Lung (tissue), 12 donors: Measurements from ENCODE around the gene NKAIN4. TPM values are rescaled to one million over a fixed set of nuclear protein-coding genes. Genes with fewer than 3 reads are reported as not detected.

Experiments
- ATAC-seq: fragments of 200-7000 bp; cut with Tn5 transposase; one replicate; pipeline ENCODE4 v1.9.1; 2020; ENCODE audit warnings: moderate number of reproducible peaks; ENCODE audit not compliant: insufficient read depth, low FRiP score
- DNase-seq, 3 donors: peaks; one replicate each; pipeline ENCODE4 v3.0.0-alpha.2; 2013 to 2017
- H3K27ac ChIP-seq, 2 donors: one replicate each; pipeline ENCODE4 v1.5.1; 2013; ENCODE audit warnings: mild to moderate bottlenecking in 2 of 2, moderate library complexity in 2 of 2, control low read depth in 1 of 2, inconsistent platforms in 1 of 2, low read depth in 1 of 2, low read length in 1 of 2
- H3K27me3 ChIP-seq, 3 donors: one replicate each; pipeline ENCODE4 v1.5.1; 2013; ENCODE audit warnings: low read length in 2 of 3; ENCODE audit not compliant: control insufficient read depth in 3 of 3, insufficient read depth in 3 of 3
- H3K36me3 ChIP-seq, 4 donors: one replicate each; pipeline ENCODE4 v1.5.1; 2013; ENCODE audit warnings: low read length in 4 of 4, mild to moderate bottlenecking in 1 of 4, moderate library complexity in 1 of 4; ENCODE audit not compliant: control insufficient read depth in 4 of 4, insufficient read depth in 4 of 4
- H3K4me1 ChIP-seq, 5 donors: one replicate each; pipeline ENCODE4 v1.5.1; 2013; ENCODE audit warnings: low read length in 5 of 5, mild to moderate bottlenecking in 2 of 5, moderate library complexity in 1 of 5; ENCODE audit not compliant: control insufficient read depth in 5 of 5, insufficient read depth in 5 of 5
- H3K4me3 ChIP-seq: one replicate; pipeline ENCODE4 v1.5.1; 2013; ENCODE audit warnings: mild to moderate bottlenecking, control low read depth, moderate library complexity
- H3K9ac ChIP-seq, 2 donors: one replicate each; pipeline ENCODE4 v1.5.1; 2013; ENCODE audit warnings: low read length in 2 of 2, control low read depth in 1 of 2; ENCODE audit not compliant: insufficient read depth in 1 of 2
- H3K9me3 ChIP-seq, 4 donors: one replicate each; pipeline ENCODE4 v1.5.1; 2013; ENCODE audit warnings: low read length in 3 of 4, mild to moderate bottlenecking in 1 of 4, moderate library complexity in 1 of 4; ENCODE audit not compliant: control insufficient read depth in 4 of 4, insufficient read depth in 3 of 4
- WGBS, 2 donors: extraction: QIAGEN DNeasy Blood & Tissue Kit; methylation state at CpG; one replicate each; pipeline ENCODE4 v1.1.7; 2013; 5-methylcytosine and 5-hydroxymethylcytosine counted together
- polyA plus RNA-seq, 2 donors: library from polyadenylated mRNA; stranded (reverse); fragments of 200-250 nt; gene quantifications; one replicate each; pipeline ENCODE4 v1.2.1, GENCODE V29; 2013
- total RNA-seq, 2 donors: library from RNA; depleted of rRNA in 1 of 2; stranded (reverse); fragments of >200 nt in 1 of 2; gene quantifications; one replicate each; pipeline ENCODE4 v1.2.1, GENCODE V29; 2014 to 2021
- TF ChIP-seq, protein P1 (sequence below): IDR thresholded peaks from 2 replicates; pipeline ENCODE4 v1.5.1; 2012; ENCODE audit warnings: mild to moderate bottlenecking; ENCODE audit errors: control extremely low read depth, extremely low read depth
- donor health status: control.
- donor health status: control.
- donor health status: Bipolar disorder and iron deficiency.
- donor health status: healthy.
- donor health status: DM: yes; HTN: yes; CAD: no.

Gene NKAIN4
- total and polyA plus RNA-seq, 4 donors, result 0.10 to 1.7 TPM; not detected in 2

DNA sequence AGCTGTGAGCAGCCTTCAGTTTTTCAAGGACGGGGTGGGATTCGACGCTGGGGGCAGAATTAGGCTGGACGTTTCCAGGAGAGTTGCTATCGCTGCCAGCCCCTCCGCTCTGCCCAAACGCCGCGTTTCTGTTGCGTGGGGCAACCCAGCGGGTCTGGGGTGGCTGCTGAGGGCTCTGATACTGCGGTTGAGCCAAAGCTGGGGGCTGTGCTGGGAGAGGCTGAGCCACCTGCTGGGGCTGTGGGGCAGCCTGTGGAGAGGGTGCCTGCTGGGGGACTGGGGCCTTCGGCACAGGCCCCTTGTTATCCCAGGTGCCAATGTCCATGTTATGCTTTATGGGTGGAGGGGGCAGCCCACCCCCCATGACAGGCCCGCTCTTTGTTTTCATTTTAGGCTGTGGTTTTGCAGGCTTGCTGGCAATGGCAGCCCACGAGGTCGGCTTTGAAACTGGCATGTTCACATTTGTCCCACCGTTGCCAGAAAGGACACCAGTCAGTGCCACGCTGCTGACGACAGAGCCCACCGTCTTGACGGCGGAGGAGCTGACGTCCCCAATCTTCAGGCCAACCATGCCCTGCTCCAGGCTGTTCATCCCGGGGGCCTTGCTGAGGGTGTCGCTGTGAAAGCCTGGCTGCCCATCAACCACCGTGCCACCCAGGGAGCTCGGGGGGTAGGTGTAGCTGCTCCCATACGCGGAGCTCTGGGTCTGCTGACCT is 51.3 kb downstream of the NKAIN4 start:
- Histone ChIP-seq H3K36me3 (peaks cover 13 to 54% (median 34%) of the 10 kb centered on the region in 4 donors), H3K9me3 (no peaks in the 10 kb centered on the region), H3K9ac (no peak overlapping the region), H3K27ac (no peak overlapping the region), H3K4me3 (no peak overlapping the region), H3K4me1 (peaks cover 0 to 4% (median 0%) of the 10 kb centered on the region in 5 donors), H3K27me3 (no peaks in the 10 kb centered on the region)
- WGBS, 2 donors, result 94 to 96% methylated on average over 29 of the region's 29 CpGs
- ATAC-seq, result peak; percentile 27
- DNase-seq, result no peak
- TF ChIP-seq, protein P1, sequence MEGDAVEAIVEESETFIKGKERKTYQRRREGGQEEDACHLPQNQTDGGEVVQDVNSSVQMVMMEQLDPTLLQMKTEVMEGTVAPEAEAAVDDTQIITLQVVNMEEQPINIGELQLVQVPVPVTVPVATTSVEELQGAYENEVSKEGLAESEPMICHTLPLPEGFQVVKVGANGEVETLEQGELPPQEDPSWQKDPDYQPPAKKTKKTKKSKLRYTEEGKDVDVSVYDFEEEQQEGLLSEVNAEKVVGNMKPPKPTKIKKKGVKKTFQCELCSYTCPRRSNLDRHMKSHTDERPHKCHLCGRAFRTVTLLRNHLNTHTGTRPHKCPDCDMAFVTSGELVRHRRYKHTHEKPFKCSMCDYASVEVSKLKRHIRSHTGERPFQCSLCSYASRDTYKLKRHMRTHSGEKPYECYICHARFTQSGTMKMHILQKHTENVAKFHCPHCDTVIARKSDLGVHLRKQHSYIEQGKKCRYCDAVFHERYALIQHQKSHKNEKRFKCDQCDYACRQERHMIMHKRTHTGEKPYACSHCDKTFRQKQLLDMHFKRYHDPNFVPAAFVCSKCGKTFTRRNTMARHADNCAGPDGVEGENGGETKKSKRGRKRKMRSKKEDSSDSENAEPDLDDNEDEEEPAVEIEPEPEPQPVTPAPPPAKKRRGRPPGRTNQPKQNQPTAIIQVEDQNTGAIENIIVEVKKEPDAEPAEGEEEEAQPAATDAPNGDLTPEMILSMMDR, result no peak

DNA sequence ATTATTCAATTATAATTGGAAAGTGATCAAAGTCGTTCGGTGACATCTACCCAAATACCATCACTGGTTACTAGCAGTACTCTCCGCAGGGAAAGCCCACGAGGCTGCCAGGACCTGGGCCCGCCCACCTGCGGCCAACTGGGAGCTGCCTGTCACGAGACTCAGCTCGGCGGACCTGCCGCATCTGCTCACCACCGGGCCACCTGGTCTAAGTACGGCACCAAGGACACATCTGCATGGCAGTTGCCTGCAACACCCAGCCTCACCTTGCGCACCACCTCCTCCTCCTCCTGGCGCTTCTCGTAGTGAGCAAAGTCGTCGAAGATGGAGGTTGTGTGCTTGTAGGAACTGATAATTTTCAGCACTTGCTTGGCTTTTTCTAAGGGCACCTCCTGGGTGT is 52.2 kb downstream of the NKAIN4 start:
- no peak overlapping the region for H3K9ac ChIP-seq
- TF ChIP-seq, protein P1, result no peak
- ATAC-seq, result no peak
- no peaks in the 10 kb centered on the region for H3K9me3 ChIP-seq
- H3K27me3 ChIP-seq, result no peaks in the 10 kb centered on the region
- no peak overlapping the region for H3K4me3 ChIP-seq
- H3K27ac ChIP-seq, result no peak overlapping the region
- 92 to 93% methylated on average over 17 of the region's 17 CpGs for WGBS, 2 donors
- H3K4me1 ChIP-seq, result peaks cover 0 to 5% (median 0%) of the 10 kb centered on the region in 5 donors
- DNase-seq, result no peak
- peaks cover 9 to 52% (median 38%) of the 10 kb centered on the region in 4 donors for H3K36me3 ChIP-seq

DNA sequence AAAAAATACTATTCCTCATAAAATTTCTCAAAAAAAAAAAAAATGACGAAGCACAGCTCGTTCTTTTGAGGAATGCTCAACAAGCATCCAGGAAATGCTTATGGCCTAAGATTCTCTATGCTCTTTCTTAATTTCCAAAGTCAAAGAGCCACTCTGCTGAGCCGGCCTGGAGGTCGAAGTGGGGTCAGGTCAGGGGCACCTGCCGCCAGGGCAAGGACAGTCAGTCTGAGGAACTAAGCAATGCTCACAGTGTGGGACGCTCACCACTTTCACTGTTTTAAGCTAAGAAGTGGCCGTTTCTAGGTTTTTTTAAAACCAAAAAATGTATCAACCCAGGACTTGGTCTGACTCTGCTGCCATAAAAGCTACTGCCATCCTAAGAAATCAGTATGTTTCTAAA is 55.7 kb downstream of the NKAIN4 start:
- no peaks in the 10 kb centered on the region for H3K27me3 ChIP-seq
- ATAC-seq, result no peak
- 62 to 78% methylated on average over 7 of the region's 7 CpGs for WGBS, 2 donors
- no peak overlapping the region for H3K27ac ChIP-seq
- H3K36me3 ChIP-seq, result peaks cover 15 to 38% (median 33%) of the 10 kb centered on the region in 4 donors
- TF ChIP-seq, protein P1, result no peak
- no peak overlapping the region for H3K9ac ChIP-seq
- no peaks in the 10 kb centered on the region for H3K9me3 ChIP-seq
- no peak overlapping the region for H3K4me3 ChIP-seq
- peaks cover 0 to 8% (median 0%) of the 10 kb centered on the region in 5 donors for H3K4me1 ChIP-seq
- DNase-seq, result no peak
